Pulmonary artery endothelial cell (primary cell): ENCODE measurements around the gene ZFHX2. TPM values are rescaled to one million over a fixed set of nuclear protein-coding genes. Genes with fewer than 3 reads are reported as not detected.

ENCODE experiments used
- DNase-seq: peaks from one replicate; pipeline ENCODE4 v3.0.0-alpha.2; 2011; ENCODE audit warnings: low read depth, low spot score
- total RNA-seq: library from RNA; depleted of rRNA; stranded (reverse); fragments of >200 nt; gene quantifications from 2 replicates; pipeline ENCODE4 v1.2.3, GENCODE V29; 2014

ZFHX2 gene
- total RNA-seq, 1 donor from 2014 or later, result 0.26 TPM

DNA sequence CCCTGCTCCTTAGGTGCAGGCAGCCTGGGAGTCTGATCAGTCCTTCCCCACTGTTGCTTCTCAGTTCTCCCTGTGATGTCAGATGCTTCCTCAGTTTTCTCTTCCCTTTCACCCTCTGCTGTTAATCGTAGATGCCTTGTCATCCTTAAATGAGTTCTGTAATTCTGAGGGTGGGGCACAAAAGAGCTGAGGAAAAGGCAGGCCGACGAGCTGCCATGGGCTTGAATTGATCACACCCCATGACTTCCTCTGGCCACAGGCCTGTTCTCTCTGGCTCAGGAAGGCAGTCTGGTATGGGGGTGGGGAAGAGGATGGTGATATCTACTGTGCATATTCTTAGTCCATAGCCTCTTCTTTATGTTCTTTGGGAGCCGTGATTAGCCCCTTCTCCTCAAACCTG lies 21.3 kb upstream of the ZFHX2 start:
- no peak for DNase-seq

DNA sequence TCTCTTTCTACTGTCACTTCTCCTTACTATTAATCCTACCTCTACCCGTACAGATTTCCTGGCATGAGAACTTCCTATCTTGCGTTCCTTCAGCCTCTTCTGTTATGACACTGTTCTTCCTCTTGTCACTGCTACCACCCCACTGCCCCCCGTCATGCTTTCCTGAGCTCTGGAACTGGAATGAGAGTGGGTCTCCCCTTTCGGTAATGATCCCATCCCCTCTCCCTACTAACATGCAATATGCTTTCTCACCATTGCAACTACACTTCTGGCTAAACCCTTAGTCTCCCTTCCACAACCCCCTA lies 20.9 kb upstream of the ZFHX2 start:
- no peak for DNase-seq

DNA sequence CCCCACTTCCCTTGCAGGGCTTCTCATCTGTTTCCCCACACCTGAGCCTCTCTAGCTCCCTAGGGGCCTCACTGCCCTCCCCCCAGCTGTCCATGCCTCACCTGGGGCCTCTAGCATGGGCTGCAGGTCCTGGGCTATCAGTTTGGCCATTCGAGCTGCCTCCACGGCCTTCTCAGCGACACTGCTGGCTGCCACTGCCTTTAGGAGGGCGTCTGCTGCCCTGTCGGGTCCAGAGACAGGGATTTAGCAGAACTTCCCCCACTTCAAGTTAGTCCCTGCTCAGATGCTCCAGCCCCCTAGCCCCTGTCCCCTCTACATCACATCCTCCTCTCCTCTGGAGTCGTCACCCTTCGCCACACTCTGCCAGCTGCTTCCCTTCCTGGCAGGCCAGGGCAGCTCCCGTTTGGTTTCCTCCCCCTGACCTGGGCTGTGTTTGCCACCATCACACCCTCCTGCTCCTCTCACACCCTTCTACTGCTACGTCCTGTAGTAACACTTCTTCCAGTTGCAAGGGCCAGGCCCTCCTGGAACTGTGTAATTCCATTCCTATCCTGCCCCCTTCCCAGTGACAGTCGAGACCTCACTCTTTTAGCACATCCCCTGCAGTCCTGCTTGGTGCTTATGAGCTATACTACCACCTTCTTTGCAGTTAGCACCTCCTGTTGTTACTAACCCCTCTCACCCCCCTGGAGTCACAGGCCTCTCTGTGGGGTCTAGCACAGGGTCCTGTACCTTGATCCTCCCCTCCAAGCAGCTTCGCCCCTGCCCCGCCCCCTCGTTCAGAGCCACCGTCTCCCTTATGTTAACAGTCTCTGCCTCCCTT lies 20.3 kb upstream of the ZFHX2 start:
- DNase-seq, result no peak

DNA sequence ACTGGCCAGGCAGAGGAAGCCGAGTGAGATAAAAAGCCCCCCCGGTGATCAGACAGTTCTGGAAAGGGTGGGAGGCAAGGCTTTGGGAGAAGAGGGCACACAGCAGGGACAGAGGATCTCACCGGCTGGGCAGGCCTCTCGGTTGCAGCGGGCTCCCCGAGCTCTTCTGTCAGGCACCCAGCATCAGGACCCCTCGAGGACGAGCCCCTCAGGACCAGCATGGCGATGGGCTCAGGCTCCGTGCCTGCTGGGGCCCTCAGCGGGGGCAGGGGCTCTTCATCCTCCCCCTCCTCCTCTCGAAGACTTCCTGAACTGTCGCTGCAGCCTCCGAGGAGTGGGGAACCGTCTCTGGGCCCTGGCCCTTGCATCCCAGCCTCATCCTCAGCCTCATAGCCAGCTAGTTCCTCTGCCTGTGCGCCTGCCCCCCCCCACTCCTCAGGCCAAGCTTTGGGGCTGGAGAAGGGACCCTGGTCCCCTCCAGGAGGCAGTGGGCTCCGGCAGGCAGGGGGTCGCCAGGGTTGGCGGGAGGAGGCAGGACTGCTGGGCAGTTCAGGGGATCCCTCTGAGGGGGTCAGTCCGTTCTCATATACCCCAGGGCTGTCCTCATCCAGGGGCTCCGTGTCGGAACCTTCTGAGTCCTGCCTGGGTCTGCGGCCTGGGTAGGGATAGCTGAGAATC lies 19.4 kb upstream of the ZFHX2 start:
- DNase-seq, result no peak

DNA sequence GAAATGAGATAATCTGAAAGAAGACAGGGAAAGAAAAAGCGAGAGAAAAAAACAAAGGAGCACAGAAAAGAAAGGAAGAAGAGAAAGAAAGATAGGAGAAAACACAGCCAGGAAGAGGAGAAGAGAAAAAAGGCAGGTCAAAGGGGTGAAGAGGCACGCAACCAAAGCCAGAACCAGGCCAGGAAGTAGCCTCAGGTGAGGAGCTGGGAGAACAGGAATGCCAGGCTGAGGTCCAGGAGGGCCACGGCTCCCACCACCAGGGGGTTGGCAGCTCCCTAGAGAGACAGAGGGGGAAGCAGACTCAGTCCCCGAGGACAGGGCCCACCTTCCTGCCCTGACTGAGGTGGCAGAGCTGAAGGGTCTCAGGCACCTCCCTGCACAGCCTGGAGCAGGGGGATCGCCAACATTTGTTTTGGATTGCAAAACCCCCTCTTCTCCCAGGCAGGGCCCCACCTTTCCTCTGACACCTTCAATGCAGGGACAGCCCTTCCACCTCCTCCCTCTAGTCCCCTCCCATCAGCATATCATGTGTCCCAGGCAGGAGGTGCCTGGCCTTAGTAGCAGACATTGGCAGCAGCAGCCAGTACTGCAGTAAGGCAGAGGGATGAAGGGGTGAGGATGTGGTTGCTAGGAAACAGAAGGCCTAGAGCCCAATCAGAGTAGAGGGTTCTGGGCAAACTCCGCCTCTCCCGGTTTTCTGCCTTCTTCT lies 18.0 kb upstream of the ZFHX2 start:
- DNase-seq, result no peak

DNA sequence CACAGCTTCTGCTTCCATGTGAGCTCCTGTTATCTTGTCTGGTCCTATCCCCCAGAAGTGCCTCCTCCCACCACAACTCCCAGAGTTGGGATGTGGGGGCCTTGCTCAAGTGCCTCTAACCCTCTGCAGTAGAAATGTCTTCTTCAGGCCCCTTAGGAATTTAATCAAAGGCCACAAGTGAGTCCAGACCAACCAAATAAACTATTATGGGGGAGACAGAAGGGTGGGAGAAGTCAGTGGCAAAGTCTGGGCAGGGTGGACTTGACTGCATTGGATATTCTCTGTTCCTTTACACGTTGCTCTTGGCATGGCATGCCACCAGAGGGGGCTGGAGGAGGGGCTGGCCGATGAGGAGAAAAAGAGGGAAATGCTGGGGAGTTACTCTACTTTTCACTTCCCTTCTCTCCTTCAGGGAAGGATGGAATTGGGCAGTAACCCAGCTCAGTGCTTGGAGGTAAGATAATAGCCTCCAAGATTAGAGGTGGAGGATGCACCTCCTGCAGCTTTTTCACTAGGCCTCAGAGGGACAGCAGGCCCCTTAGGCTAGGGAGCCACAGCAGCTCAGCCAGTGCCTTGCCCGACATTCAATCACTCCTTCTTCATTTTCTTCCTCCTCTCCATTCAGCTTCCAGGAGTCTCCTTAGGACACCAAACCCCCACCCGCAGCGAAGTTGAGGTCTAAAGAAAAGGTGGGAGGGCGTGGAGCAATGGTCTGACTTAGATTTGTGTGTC lies 17.2 kb upstream of the ZFHX2 start:
- no peak for DNase-seq

DNA sequence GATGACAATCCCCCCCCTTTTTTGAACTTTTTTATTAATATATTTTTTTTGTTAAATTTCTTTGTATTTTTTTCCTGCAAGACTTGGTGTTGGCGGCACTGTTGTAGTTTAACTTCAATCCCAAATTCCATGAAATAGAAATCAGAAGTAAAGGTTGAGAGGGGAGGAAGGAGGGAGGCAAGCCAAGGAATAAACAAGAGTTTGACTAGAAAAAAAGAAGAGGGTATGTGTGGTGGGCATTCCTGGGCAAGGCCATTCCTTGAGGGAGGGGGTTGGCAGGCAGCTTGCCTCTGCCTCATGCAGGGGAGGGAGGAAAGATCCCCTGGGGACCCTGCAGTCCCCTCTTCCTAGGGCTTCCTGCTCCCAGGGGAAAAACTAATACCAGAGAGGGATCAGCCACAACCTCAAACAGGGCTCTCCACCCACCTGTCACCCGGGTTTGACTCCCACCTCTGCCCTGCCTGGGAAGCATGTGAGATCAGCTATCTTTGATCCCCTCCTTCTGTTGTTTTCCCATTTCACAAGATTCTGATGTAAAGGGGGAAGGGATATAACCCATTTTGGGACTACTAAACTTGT lies 16.5 kb upstream of the ZFHX2 start:
- no peak for DNase-seq

DNA sequence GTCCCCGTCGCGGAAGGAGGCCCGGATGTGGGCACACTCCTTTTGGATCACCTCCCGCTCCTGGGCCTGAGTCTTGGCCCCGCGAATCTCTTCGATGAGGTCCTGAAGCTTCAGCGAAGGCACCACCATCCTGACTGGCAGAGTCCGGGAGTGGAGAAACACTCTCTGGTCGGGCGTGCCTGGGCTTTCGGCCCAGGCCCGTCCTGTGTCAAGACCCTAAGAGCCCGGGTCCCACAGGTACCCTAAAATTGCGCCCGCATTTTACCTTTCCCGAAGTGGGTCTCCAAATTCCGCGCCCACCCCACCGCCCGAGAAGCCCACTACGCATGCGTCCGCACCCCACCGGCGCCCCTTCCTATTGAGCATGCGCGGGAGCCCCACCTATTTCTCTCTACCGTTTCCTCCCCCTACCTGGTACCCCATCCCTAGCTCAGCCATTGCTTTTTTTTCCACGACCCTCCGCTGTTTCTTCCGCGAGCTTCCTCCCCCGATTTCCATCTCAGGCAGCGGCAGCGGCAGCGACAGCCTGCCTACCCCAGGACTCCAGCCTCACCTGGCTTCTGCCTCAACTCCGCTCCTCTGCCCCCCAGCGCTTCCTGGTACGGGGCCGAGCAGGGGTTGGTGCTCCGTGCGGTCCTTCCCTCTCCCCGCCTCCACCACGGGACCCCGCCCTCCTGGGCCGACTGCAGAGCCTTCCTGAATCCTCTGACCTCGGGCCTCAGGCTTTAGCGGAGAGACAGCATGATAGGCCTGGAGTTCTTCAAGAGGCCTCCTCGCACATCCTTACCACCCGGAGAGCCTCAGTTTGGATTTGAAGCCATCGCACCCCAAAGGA lies 15.8 kb upstream of the ZFHX2 start, which contains the start of gene AP1G2:
Gene AP1G2, minus strand, starts transcription at position 606 of the 835 bp plus-strand sequence. Its CDS starts 477 bp downstream, at position 129.
- DNase-seq, result no peak

DNA sequence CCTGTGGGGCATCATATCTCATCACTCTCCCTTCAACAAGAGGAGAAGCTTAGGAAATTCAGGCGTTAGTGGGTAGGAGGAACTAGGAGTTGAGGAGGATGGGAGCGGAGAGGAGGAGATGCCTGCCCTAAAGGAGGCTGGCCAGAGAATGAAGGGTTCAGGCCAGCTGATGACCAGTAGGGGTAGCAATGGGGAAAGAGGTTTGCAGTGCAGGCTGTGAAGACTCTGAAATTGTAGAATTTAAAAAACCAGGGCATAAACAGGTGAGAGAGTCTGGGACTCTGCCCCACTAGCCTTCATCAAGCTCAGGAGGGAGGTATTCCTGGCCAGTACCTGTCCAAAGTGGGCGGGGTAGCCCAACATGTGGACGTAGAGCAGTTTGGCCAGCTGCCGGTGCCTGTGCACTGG lies 15.2 kb upstream of the ZFHX2 start:
- DNase-seq, result no peak

DNA sequence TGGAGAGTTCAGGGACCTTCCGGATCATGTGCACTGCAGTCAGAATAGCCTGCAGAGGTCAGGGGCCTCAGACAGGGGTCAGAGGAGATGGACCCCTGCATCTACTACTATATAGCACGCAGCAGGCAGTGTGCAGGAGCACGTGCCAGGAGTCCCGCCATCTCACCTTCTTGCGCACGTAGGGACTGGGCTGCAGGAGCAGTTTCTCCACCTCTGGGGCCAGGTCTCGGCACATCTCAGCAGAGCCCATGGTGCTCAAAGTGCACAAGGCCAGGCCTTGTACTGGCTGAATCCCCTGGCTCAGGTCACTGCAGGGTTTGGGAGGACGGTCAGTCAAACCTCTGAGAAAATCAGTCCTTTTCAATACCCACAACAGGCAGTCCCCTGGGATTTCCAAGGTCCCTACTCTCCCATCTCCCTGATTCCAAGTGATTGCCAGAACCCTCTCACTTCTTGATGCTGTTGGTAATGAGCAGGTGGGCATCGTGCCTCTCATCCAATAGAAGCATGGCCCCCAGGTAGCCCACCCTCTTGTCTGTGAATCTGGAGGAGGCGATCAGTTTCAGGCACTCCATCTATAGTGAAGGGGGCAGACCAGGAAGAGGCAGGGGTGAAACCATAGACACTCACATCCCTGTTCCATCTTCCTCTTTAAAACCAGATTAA lies 14.7 kb upstream of the ZFHX2 start:
- DNase-seq, result no peak

DNA sequence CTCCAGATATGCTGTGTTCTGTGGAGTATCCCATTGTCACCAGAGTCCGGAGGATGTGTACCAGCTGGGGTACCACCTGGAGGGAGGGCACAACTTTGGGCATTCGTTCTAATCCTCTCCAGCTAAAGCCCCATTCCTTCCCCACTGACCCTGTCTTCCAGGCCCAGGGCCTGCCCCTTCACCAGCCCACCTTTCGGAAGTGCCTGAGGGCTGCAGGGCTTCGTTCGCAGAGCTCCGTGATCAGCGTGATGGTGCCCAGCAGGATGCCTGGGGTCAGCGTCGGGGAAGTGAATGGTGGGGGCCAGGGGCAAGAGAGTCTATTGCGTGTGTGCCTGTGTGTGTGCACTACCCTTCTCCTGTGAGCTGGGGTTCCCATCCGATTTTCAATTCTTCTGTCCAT lies 14.1 kb upstream of the ZFHX2 start:
- no peak for DNase-seq

DNA sequence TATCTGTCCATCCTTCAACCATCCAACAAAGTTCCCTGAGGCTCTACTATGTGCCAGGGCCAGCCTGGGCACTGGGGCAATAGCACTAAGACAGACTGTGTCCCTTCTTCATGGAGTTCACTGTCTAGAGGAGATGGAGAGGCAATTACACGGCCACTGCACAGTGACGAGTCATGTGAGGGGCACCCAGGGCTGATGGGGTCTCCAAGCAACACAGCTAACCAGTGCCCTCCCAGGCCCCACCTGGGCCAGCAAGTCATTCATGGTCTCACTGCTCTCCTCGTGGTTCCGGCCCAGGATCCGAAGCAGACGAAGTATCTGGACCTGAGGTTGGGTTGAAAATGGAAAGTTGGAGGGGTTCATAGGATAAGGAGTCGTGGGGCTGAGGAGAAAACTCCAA lies 13.3 kb upstream of the ZFHX2 start:
- no peak for DNase-seq

DNA sequence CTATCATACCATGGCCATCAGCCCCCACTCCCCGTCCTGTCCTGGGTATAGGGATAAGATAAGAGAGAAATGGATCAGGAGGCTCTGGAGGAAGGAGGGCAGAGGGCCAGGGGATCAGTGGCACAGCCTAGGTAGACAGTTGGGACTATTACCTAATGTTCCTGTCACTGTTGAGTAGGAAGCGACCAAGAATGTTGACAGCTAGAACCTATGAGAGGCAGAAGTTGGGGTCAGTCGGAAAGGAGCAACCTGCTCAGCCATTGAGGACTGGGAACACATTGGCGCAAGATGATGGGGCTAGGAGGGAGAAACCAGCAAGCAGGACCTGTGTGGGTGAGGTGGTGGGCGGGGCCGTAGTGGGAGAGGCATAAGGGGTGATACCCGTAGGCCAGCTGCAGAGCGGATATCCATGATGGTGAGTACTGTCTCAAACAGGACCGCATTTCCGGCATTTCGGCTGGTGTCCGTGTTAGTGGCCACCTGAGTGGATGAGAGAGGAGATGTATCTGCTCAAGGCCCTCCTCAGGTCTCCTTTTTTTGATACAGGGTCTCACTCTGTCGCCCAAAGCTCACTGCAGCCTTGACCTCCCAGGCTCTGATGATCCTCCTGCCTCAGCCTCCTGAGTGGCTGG lies 12.7 kb upstream of the ZFHX2 start:
- DNase-seq, result no peak

DNA sequence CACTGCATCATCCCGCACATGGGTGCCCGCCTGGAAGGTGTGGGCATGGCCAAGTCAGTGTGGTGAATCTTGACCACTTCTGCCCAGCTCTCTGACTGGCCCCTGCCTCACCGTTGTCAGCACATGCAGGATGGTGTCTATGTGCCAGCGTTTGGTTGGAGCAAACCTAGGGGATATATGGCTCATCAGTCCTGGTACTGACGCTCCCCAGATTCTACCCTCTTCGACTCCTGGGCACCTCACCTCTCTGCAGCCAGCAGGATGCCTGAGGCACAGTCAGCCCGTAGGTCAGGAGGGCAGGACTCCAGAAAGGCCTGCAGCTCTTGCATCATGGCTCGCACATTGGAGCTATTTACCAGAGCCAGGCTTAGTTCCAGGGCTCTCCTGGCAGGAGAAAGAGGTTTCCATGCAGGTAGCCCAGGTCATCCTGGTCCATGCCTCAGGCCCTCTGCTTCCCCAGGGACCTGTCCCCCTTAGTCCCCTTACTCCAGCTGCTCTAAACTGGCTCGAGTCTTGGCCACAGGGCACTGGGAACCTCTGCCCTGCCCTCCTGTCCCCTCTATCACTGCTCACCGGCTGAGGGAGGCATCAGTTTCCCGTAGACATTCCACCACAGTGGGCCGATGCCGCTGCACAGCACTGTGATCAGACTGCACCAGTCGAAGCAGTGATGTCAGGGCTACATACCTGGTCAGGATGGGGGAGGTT lies 12.1 kb upstream of the ZFHX2 start:
- no peak for DNase-seq

DNA sequence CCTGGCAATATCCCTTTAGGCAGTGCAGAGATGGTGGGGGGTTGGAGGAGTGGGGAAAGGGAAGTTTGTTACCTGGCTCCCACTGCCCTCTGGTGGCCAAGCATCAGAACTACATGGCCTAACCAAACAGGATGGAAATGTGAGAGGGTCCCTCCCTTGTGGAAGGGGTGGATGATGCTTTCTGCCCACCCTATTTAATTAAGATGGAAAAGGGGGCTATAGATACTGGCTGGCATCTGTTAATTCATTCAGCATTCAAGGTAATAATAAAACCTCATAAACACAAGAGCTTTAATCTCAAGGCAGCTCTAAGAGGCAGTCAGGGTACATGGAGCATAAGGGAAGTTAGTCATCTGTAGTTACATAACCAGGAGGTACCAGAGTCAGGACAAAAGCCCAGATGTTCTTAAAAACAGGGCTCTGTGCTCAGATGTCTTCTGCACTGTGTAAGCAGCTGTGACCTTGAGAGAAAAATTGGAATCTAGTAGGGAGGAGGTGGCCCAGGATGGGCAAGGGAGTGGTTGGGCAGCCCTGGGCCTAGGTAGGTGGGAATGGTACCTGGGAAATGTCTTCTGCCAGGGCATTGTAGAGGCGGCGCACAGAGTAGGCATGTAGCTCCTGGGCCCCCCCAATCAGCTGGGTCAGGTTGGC lies 11.4 kb upstream of the ZFHX2 start:
- DNase-seq, result no peak

DNA sequence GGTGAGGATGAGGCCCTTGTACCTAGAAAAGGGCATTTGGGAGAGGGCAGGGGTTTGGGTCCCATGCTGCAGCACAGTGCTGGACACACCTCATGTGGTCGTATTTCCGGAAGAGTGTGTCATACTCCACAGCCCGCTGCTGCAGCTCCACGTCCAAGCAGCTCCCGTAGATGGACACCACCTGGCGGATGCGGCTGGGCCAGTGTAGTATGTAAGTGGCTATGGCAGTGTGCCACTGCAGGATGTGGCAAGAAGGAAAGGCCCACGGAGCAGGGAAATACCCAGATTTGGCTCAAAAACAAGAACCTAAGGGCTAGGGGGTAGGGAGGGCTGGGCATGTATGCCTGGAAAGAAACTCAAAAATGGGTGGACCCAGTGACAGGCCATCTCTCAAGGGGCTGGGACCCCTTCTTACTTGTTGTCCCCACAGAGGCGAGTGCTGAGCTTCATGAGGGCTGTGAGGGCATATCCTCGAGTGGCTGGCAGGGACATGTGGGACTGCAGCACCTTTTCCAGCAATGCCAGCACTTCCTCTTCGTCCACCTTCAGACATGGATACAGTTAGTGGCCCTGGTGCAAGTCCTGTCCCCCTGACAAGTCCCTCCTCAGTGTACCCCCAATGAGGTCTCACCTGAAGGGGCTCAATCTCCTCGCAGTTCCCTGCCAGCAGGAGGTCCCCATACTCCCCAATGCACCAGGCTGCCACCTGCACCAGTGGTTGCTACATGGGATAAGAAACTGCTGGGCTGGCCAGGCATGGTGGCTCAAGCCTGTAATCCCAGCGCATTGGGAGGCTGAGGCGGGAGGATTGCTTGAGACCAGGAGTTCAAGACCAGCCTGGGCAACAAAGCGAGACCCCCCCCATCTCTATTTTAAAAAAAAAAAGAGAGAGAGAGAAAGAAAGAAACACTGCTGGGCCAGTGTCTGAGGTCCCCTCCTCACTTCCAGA lies 10.6 kb upstream of the ZFHX2 start:
- no peak for DNase-seq

DNA sequence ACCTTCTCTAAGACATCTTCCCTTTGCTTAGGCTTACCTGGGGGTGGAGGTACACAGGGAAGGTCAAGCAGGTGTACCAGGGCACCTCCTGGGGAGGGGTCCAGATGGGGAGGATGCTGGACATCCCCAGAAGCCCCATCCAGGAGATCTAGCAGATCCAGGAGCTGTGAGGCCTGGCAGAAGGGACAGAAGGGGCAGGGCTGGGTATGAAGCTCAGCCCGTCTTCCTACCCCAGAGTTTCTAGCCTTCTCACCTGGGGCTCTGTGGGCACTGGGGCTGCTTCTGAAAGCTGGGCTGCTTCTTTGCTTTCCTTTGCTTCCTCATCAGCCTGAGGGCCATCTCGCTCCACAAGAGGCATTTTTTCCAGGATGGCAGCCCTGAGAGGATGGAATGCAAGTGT lies 9.7 kb upstream of the ZFHX2 start:
- no peak for DNase-seq
